GM12801 (cell line): ENCODE data around the gene ADAMTSL5.

Experiments used
- CTCF ChIP-seq: IDR thresholded peaks from one replicate; pipeline ENCODE4 v1.5.1; 2011; ENCODE audit warnings: control low read depth; ENCODE audit not compliant: insufficient read length; ENCODE audit errors: extremely low read depth

Gene ADAMTSL5

GRCh38 chr19:1467490-1468273 lies 45.1 kb downstream of the ADAMTSL5 start:
- no peak for TF ChIP-seq CTCF

- no peak for TF ChIP-seq CTCF
These were observed 45.7 kb downstream of the ADAMTSL5 start for GRCh38 chr19:1467215-1467489.

- no peak for TF ChIP-seq CTCF
These were observed 46.2 kb downstream of the ADAMTSL5 start for GRCh38 chr19:1466461-1467214.

DNA sequence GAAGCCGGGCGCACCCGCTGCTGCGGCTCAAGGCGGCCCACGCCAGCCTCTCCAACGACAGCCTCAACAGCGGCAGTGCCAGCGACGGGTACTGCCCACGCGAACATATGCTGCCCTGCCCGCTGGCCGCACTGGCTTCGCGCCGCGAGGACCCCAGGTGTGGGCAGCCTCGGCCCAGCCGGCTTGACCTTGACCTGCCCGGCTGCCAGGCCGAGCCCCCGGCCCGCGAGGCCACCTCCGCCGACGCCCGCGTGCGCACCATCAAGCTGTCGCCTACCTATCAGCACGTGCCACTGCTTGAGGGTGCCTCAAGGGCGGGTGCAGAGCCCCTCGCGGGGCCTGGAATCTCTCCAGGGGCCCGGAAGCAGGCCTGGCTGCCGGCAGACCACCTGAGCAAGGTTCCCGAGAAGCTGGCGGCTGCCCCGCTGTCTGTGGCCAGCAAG lies 46.8 kb downstream of the ADAMTSL5 start:
- TF ChIP-seq CTCF, result no peak

- TF ChIP-seq CTCF, result no peak
These were observed 47.4 kb downstream of the ADAMTSL5 start for GRCh38 chr19:1465191-1466016.

GRCh38 chr19:1461862-1462261 lies 51.0 kb downstream of the ADAMTSL5 start:
- no peak for TF ChIP-seq CTCF
